SU-DHL-6 (cell line): ENCODE measurements around the gene SP9.

ENCODE experiments used
- H2AFZ ChIP-seq: fragments of 200-600 bp; sonication (generic); 2 replicates; pipeline ENCODE4 v1.6.1; 2014; ENCODE audit warnings: low read depth, mild to moderate bottlenecking, moderate library complexity, mixed read lengths, antibody characterized with exemption, low read length; ENCODE audit not compliant: severe bottlenecking
- H3F3A ChIP-seq: fragments of 200-600 bp; shearing (Covaris generic); 2 replicates; pipeline ENCODE4 v1.6.0; 2016; ENCODE audit warnings: antibody characterized with exemption, mild to moderate bottlenecking; ENCODE audit not compliant: insufficient read depth
- H3K27ac ChIP-seq: fragments of 200-600 bp; sonication (generic); 2 replicates; pipeline ENCODE4 v1.5.1; 2016; ENCODE audit warnings: low read depth, mild to moderate bottlenecking, low read length, moderate library complexity, mixed read lengths
- H3K27me3 ChIP-seq: fragments of 200-600 bp; sonication (generic), shearing (Covaris generic); 2 replicates; pipeline ENCODE4 v1.6.0; 2014; ENCODE audit warnings: mild to moderate bottlenecking, low read length
- H3K36me3 ChIP-seq: fragments of 200-600 bp; sonication (generic); 2 replicates; pipeline ENCODE4 v1.6.1; 2014; ENCODE audit warnings: mild to moderate bottlenecking, low read length, mixed read lengths
- H3K4me2 ChIP-seq: fragments of 300-600, 200-600 bp; shearing (Covaris generic), sonication (generic); 2 replicates; pipeline ENCODE4 v1.6.0; 2014; ENCODE audit warnings: low read length, low read depth, mild to moderate bottlenecking; ENCODE audit not compliant: poor library complexity, severe bottlenecking
- H3K4me3 ChIP-seq: fragments of 200-600 bp; sonication (generic); 2 replicates; pipeline ENCODE4 v1.5.1; 2014; ENCODE audit warnings: antibody characterized with exemption, low read length, mild to moderate bottlenecking, mixed read lengths; ENCODE audit not compliant: insufficient read depth, poor library complexity, severe bottlenecking
- H3K79me2 ChIP-seq: fragments of 200-600 bp; sonication (generic); 2 replicates; pipeline ENCODE4 v1.6.1; 2014; ENCODE audit warnings: mild to moderate bottlenecking, low read length, moderate library complexity; ENCODE audit not compliant: insufficient read depth
- H3K9ac ChIP-seq: fragments of 200-600 bp; sonication (generic); 2 replicates; pipeline ENCODE4 v1.7.0; 2014; ENCODE audit warnings: mild to moderate bottlenecking, low read length
- H3K9me2 ChIP-seq: fragments of 200-600 bp; sonication (generic); replicated peaks from 2 replicates; pipeline ENCODE4 v1.6.1; 2014; ENCODE audit warnings: low read length; ENCODE audit not compliant: insufficient read depth
- H3K9me3 ChIP-seq: fragments of 200-600 bp; sonication (generic); 2 replicates; pipeline ENCODE4 v1.6.1; 2014; ENCODE audit warnings: low read length, mixed read lengths; ENCODE audit not compliant: insufficient read depth
- H4K20me1 ChIP-seq: fragments of 200-600 bp; sonication (generic); 2 replicates; pipeline ENCODE4 v1.6.1; 2014; ENCODE audit warnings: low read depth, mild to moderate bottlenecking, antibody characterized with exemption, low read length, moderate library complexity, mixed read lengths
- CTCF ChIP-seq: fragments of 200-600 bp; sonication (generic); IDR thresholded peaks from one replicate; pipeline ENCODE4 v1.5.1; 2017; ENCODE audit warnings: antibody characterized with exemption, mild to moderate bottlenecking, low read length, moderate library complexity; ENCODE audit not compliant: insufficient read depth, poor library complexity, severe bottlenecking
- EZH2phosphoT487 ChIP-seq: fragments of 200-600 bp; sonication (generic), shearing (Covaris generic); conservative IDR thresholded peaks from 2 replicates; pipeline ENCODE4 v1.6.1; 2018; ENCODE audit warnings: mild to moderate bottlenecking, antibody characterized with exemption, low read length, moderate library complexity, mixed read lengths

Gene SP9

GRCh38 chr2:174324530-174324929 is 10.2 kb upstream of the SP9 start:
- no peak overlapping the region for H3K4me3 ChIP-seq
- TF ChIP-seq CTCF, result no peak
- no peak for TF ChIP-seq EZH2phosphoT487
- no peak overlapping the region for H3K9ac ChIP-seq
- no peak overlapping the region for H3K27ac ChIP-seq
- H3K9me3 ChIP-seq, result no peaks in the 10 kb centered on the region
- no peaks in the 10 kb centered on the region for H3K9me2 ChIP-seq
- H3K4me2 ChIP-seq, result no peak overlapping the region
- H3K27me3 ChIP-seq, result no peaks in the 10 kb centered on the region
- no peaks in the 10 kb centered on the region for H3K79me2 ChIP-seq
- no peak overlapping the region for H2AFZ ChIP-seq
- H3F3A ChIP-seq, result no peaks in the 10 kb centered on the region
- H4K20me1 ChIP-seq, result no peaks in the 10 kb centered on the region
- H3K36me3 ChIP-seq, result no peaks in the 10 kb centered on the region

GRCh38 chr2:174325373-174326160 is 9.2 kb upstream of the SP9 start:
- Histone ChIP-seq H3F3A (no peaks in the 10 kb centered on the region), H2AFZ (peak overlapping the region; percentile 40), H3K27ac (no peak overlapping the region), H3K9me3 (no peaks in the 10 kb centered on the region), H3K9me2 (no peaks in the 10 kb centered on the region), H4K20me1 (no peaks in the 10 kb centered on the region), H3K4me3 (peak overlapping the region; percentile 57), H3K27me3 (no peaks in the 10 kb centered on the region), H3K79me2 (no peaks in the 10 kb centered on the region), H3K9ac (peak overlapping the region; percentile 47), H3K4me2 (peak overlapping the region; percentile 50), H3K36me3 (no peaks in the 10 kb centered on the region)
- TF ChIP-seq EZH2phosphoT487 (no peak), CTCF (no peak)

GRCh38 chr2:174326161-174327020 is 8.4 kb upstream of the SP9 start:
- no peaks in the 10 kb centered on the region for H3K79me2 ChIP-seq
- H3K27me3 ChIP-seq, result no peaks in the 10 kb centered on the region
- no peaks in the 10 kb centered on the region for H3F3A ChIP-seq
- H4K20me1 ChIP-seq, result no peaks in the 10 kb centered on the region
- H3K36me3 ChIP-seq, result no peaks in the 10 kb centered on the region
- peak overlapping the region; percentile 85 for H2AFZ ChIP-seq
- peak overlapping the region; percentile 50 for H3K4me2 ChIP-seq
- H3K4me3 ChIP-seq, result peak overlapping the region; percentile 57
- no peaks in the 10 kb centered on the region for H3K9me3 ChIP-seq
- TF ChIP-seq CTCF (no peak), EZH2phosphoT487 (no peak)
- H3K9me2 ChIP-seq, result no peaks in the 10 kb centered on the region
- peak overlapping the region; percentile 47 for H3K9ac ChIP-seq
- H3K27ac ChIP-seq, result no peak overlapping the region
